GM12892 (cell line): ENCODE data around the gene ZNF112.

Experiments
- POLR2A ChIP-seq: IDR thresholded peaks from 2 replicates; pipeline ENCODE4 v1.6.1; 2011; ENCODE audit warnings: low read depth, low read length, control low read depth
- POLR2AphosphoS5 ChIP-seq: IDR thresholded peaks from 2 replicates; pipeline ENCODE4 v1.6.1; 2011; ENCODE audit warnings: low read depth, low read length, control low read depth
- TAF1 ChIP-seq: IDR thresholded peaks from 2 replicates; pipeline ENCODE4 v1.6.1; 2011; ENCODE audit warnings: low read depth, mild to moderate bottlenecking, control low read depth, low read length, borderline replicate concordance

DNA sequence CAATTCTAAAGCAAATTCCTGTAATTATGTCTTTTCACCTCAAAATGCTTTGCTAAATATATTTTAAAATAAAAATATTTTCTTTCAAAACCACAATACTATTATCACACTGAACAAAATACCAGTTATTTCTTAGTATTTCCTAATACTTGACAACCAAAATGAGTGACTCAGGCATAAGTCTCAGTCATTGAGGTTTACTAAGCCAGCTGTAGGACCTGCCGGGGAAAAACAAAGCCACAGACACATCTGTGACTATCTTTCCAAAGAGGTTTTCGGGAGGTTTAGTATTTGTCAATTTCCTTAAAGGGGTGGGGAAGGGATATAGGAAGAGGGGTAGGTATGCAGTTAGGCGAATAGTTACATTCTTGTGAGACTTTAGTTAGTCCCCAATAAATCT is 48.5 kb downstream of the ZNF112 start:
- no peak for TF ChIP-seq POLR2AphosphoS5
- TF ChIP-seq POLR2A = no peak
- TF ChIP-seq TAF1 = no peak
